ENCODE results near the gene PSMA2. TPM values are rescaled to one million over a fixed set of nuclear protein-coding genes. Genes with fewer than 3 reads are reported as not detected.
"Not testable (repeated sequence)": the region's sequence is repeated elsewhere in the genome, so short reads cannot be mapped to it uniquely, and the experiment has no call there.

Gene PSMA2
- polyA plus RNA-seq, 1 donor = 117 TPM

GRCh38 chr7:42907316-42907715 lies 24.7 kb downstream of the PSMA2 start:
- no peak for DNase-seq (ENCODE audit: low read depth)

DNA sequence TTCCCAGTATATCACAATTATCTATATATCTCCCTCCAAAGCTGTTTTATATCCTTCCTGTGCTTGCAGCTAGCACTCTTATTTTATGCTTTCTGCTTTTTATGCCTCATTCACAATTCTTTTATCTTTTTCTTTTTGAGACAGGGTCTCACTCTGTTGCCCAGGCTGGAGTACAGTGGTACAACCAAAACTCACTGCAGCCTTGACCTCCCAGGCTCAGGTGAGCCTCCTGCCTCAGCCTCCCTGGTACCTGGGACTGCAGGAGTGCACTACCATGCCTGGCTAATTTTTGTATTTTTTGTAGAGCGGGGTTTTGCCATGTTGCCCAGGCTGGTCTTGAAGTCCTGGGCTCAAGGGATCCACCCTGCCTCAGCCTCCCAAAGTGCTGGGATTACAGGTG lies 25.8 kb downstream of the PSMA2 start:
- DNase-seq (ENCODE audit: low read depth) = no peak

DNA sequence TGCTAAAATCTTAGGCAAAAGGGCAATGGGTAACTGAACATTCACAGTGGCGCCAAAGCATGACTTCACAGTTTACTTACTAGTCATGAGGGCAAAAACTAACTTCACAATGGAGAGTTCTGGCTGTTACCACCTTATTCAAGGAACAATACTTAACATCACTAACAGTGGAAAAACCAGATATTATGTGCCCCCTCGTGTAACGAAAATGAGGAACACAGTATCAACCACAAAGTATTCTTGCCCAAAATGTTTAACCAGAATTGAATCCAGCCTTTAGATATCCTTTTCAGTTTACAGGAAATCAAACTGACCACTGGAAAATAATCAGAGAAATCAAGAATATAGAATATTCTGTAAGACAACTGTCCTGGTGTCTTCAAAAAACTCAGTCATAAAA lies 29.6 kb downstream of the PSMA2 start:
- no peak for DNase-seq (ENCODE audit: low read depth)

DNA sequence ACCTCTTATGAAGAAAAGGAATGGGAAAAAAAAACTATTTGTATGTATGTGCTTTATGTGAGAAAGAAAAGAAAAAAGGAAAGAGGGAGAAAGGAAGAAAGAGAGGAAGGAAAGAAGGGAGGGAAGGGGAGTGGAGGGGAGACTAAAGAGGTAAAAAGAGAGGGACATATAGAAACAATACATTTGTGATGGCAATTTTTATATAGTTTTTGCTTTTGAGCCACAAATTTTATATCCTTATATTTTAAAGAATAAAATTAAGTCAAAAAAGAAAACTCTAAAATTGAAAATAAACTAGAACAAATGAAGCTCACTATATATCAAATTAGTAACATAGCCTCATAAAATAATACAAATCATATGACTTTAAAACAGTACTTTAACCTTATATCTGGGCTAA lies 31.1 kb downstream of the PSMA2 start:
- DNase-seq (ENCODE audit: low read depth) = no peak

- DNase-seq (ENCODE audit: low read depth) = no peak
Measured at GRCh38 chr7:42893346-42894240, 38.4 kb downstream of the PSMA2 start.

DNA sequence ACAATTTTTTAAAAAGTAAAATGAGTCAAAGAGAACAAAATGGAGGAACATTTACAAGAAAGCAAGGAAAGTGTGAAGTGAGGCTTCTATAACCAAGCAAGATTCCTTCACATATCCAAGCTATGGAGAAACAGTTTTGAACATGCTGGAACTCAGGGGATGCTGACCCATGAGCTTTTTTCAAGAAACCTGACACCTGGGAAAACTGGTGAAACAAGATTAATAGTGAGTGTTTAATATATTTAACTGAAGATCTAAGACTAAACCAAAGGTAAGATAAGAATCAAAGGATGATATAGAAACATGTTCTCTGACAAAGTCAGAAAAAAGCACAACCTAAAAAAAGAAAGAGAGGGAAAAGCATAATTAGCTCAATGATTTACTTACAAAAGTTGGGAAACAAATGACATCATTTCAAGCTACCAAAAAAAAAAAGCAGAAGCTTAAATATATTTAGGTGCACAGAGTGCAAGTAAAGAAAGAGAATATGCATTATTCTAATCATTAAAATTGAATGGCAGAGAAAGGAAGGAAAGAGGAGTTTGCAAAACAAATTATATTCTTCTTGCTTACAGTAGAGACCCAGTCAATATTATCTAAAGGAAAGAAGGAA lies 45.0 kb downstream of the PSMA2 start:
- no peak for DNase-seq (ENCODE audit: low read depth)

GRCh38 chr7:42886129-42886528 lies 45.8 kb downstream of the PSMA2 start:
- no peak for DNase-seq (ENCODE audit: low read depth)

GRCh38 chr7:42885183-42885582 lies 46.8 kb downstream of the PSMA2 start:
- DNase-seq (ENCODE audit: low read depth) = not testable (repeated sequence)

DNA sequence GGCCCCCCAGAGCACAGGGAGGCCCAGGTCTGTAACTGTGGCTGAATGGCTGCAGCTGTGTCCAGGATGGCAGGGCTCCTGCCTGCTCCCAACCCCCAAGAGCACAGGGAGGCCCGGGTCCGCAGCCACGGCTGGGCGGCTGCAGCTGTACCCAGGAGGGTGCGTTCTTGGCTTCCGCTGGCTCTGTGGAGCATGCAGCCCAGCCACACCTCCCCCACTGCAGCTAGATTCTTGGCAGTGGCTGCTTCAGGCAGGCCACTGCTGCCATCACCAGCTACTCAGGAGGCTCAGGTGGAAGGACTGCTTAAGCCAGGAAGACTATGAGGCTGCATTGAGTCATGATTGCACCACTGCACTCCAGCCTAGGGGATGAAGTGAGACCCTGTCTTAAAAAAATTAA lies 48.0 kb downstream of the PSMA2 start:
- no peak for DNase-seq (ENCODE audit: low read depth)

DNA sequence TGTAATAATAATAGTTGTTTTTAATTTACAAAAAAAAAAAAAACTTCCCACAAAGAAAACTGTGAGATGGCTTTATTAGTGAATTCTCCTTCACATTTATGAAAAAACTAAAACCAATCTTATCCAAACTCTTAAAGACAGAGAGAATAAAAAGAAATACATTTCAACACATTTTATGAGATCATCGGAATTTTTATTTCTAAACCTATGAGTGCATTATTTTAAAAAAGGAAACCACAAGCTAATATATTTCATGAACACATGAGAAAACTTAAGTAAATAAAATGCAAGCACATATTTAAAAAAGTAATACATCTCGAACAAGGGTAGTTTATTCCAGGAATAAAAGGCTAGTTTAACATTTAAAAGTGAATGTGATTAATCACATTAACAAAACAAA lies 51.6 kb downstream of the PSMA2 start:
- DNase-seq (ENCODE audit: low read depth) = no peak

GRCh38 chr7:42878303-42878702 lies 53.7 kb downstream of the PSMA2 start:
- DNase-seq (ENCODE audit: low read depth) = no peak

DNA sequence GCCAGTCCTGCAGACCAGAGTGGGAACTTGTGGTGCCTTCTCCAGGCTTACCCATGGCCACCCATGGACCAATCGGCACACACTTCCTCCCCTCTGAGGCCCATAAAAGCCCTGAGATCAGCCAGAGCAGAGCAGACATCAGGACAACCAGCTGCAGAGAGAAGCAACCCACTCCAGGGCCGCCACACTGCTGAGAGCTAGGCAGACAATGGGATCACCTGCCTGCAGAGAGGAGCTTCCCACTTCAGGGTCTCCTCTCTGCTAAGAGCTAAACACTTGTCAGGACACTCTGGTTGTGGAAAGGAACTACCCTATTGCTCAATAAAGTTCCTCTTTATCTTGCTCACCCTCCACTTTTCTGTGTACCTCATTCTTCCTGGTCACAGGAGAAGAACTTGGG lies 54.1 kb downstream of the PSMA2 start:
- DNase-seq (ENCODE audit: low read depth) = no peak

DNA sequence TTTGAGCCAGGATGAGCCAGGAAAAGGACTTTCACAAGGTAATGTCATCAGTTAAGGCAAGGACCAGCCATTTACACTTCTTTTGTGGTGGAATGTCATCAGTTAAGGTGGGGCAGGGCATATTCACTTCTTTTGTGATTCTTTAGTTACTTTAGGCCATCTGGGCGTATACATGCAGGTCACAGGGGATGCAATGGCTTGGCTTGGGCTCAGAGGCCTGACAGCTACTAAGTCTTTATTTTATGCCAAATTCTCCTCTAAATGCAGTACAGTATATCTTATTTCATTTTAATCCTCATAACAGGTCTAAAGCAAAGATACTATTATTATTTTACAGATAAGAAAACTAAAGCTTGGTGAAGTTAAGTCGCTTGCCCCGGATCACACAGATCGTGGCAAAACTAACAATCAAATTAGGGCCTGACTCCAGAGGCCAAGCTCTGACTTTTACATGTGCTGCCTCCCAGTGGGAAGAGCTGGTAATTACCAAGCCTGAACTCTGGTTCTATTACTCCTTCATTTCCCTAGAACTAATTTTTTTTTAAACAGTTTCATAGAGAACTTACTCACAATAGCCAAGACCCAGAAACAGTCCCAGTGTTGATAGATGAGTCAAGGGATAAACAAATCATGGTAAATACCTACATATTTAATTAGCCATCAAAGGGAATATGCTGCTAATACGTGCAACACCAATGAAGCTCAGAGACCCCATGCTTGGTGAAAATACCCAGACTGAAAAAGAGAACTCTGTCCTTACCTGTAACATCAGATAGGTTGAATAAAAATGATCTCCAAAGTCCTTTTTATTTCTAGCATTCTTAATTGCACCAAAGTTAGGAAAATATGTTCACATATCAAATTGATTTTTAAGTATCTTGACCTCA lies 55.5 kb downstream of the PSMA2 start:
- peak; percentile 24 for DNase-seq (ENCODE audit: low read depth)

- DNase-seq (ENCODE audit: low read depth) = no peak
Measured at GRCh38 chr7:42869131-42870020, 62.6 kb downstream of the PSMA2 start.

GRCh38 chr7:42868480-42868879 lies 63.5 kb downstream of the PSMA2 start:
- DNase-seq (ENCODE audit: low read depth) = no peak

Other genes with a start within 250 kb of the PSMA2 start
- gene C7orf25, start 20.1 kb downstream of the PSMA2 start, polyA plus RNA-seq (ENCODE audit: insufficient read length) = 1.9 TPM
- gene MRPL32, start 202 bp upstream of the PSMA2 start, polyA plus RNA-seq (ENCODE audit: insufficient read length) = 43.9 TPM
- gene HECW1, start 180.5 kb upstream of the PSMA2 start, polyA plus RNA-seq (ENCODE audit: insufficient read length) = 0.23 TPM